Neural progenitor cell (in vitro differentiated cells): Measurements from ENCODE around the gene SCFD2.

Experiments used
- CTCF ChIP-seq: fragments of 200-600 bp; sonication (generic); IDR thresholded peaks from 2 replicates; pipeline ENCODE4 v1.5.1; 2017; ENCODE audit warnings: antibody characterized with exemption, mild to moderate bottlenecking
- EZH2 ChIP-seq: fragments of 200-600 bp; sonication (generic); IDR thresholded peaks from 2 replicates; pipeline ENCODE4 v1.6.1; 2017; ENCODE audit warnings: antibody characterized with exemption, mild to moderate bottlenecking, moderate library complexity
- EZH2phosphoT487 ChIP-seq: fragments of 200-600 bp; sonication (generic); IDR thresholded peaks from 2 replicates; pipeline ENCODE4 v1.6.1; 2017; ENCODE audit warnings: antibody characterized with exemption

DNA sequence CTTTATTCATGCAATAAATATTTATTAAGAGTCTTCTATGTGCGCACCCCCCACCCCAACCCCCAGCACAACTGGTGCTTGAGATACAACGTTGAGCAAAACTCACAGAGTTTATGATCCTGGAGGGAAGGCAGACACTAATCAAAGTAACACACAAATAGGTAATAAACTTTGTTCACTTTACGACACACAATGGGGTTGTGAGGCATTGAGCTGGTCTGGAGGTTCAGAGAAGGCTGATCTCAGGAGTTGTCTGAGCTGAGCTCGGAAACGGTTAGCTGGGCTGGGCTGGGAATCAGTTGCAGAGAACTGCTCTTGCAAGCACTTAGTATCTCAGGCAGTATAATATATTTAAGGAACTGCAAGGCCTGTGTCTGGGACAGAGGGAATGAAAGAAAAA is 238.5 kb downstream of the SCFD2 start:
- no peak for TF ChIP-seq CTCF
- TF ChIP-seq EZH2 = no peak
- TF ChIP-seq EZH2phosphoT487 = no peak
